ENCODE data around the gene TRAF3. TPM values are rescaled to one million over a fixed set of nuclear protein-coding genes. Genes with fewer than 3 reads are reported as not detected.

Gene TRAF3
- total and polyA plus RNA-seq, 2 experiments from 2014 or later: 6.3 to 19.7 TPM

DNA sequence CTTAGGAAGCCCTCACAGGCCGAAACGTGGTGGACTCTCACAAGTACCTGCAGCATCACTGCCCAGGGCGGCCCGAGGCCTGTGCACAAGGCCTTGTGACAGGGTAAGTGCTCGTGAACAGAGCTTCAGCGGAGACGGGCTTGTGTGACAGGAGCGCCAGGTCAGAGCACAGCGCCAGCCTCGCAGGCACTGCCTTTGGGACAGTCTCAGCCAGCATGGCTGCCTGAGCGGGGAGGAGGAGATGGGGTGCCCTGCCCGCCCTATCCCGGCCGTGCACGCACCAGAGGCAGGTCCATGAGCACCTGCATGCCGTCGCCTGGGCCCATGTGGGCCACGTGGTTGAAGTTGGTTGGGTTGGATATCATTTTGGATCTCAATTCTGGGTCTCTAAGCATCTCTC lies 162.1 kb downstream of the TRAF3 start:
- H3K27me3 ChIP-seq: no peaks in the 10 kb centered on the region
- peaks cover 21% of the 10 kb centered on the region for H3K36me3 ChIP-seq
- no peak for DNase-seq (ENCODE audit: low read depth in 1 of 2, low spot score in 1 of 2)
- peaks cover 6% of the 10 kb centered on the region for H3K4me1 ChIP-seq (ENCODE audit: low read depth)
- H3K9me3 ChIP-seq (ENCODE audit: low read depth): no peaks in the 10 kb centered on the region
- H3K4me3 ChIP-seq: no peak overlapping the region
- H3K27ac ChIP-seq: no peak overlapping the region
- no peak for TF ChIP-seq CTCF (IDR thresholded peaks at IDR 0.05; ENCODE audit: low read depth, low read length)

GRCh38 chr14:102939820-102940561 lies 162.7 kb downstream of the TRAF3 start:
- H3K9me3 ChIP-seq (ENCODE audit: low read depth): no peaks in the 10 kb centered on the region
- peaks cover 6% of the 10 kb centered on the region for H3K4me1 ChIP-seq (ENCODE audit: low read depth)
- no peak overlapping the region for H3K4me3 ChIP-seq
- H3K27me3 ChIP-seq: no peaks in the 10 kb centered on the region
- TF ChIP-seq CTCF (IDR thresholded peaks at IDR 0.05; ENCODE audit: low read depth, low read length): no peak
- H3K36me3 ChIP-seq: peaks cover 21% of the 10 kb centered on the region
- no peak for DNase-seq (ENCODE audit: low read depth in 1 of 2, low spot score in 1 of 2)
- no peak overlapping the region for H3K27ac ChIP-seq

GRCh38 chr14:102940729-102941362 lies 163.6 kb downstream of the TRAF3 start:
- peaks cover 6% of the 10 kb centered on the region for H3K4me1 ChIP-seq (ENCODE audit: low read depth)
- DNase-seq (ENCODE audit: low read depth in 1 of 2, low spot score in 1 of 2): no peak
- peaks cover 29% of the 10 kb centered on the region for H3K36me3 ChIP-seq
- no peak overlapping the region for H3K4me3 ChIP-seq
- H3K27me3 ChIP-seq: no peaks in the 10 kb centered on the region
- H3K9me3 ChIP-seq (ENCODE audit: low read depth): no peaks in the 10 kb centered on the region
- peak overlapping the region; percentile 42 for H3K27ac ChIP-seq
- no peak for TF ChIP-seq CTCF (IDR thresholded peaks at IDR 0.05; ENCODE audit: low read depth, low read length)

DNA sequence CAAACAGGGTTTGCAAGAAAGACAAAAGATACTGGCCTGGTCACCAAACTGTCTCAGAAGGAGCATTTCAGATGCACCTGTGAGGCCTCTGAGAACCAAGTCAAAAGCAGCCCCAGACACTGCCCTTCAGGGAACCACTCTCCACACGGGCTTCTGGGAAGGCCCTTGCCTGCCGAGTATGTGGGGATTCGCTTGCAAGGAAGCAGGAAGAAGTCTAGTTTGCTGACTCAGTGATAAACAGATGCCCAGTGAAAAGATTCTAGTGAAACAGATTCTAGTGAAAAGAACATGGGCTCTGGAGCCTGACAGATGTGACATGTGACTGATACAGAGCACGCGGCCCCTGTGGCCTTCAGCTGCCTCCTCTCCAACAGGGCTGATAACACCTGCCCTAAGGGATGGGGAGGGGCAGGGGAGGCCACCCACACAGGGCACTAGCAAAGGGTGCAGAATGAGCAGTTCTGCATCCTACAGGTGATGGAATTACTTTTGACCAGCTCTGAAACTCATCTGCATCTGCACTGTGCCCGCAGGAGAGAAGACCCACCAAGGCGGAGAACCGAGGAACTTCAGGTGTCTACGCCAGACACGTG lies 164.3 kb downstream of the TRAF3 start:
- Histone ChIP-seq H3K36me3 (peaks cover 29% of the 10 kb centered on the region), H3K4me1 (ENCODE audit: low read depth) (peaks cover 6% of the 10 kb centered on the region), H3K27me3 (no peaks in the 10 kb centered on the region), H3K4me3 (no peak overlapping the region), H3K9me3 (ENCODE audit: low read depth) (no peaks in the 10 kb centered on the region), H3K27ac (peak overlapping the region; percentile 42)
- TF ChIP-seq CTCF (IDR thresholded peaks at IDR 0.05; ENCODE audit: low read depth, low read length): no peak
- DNase-seq (ENCODE audit: low read depth in 1 of 2, low spot score in 1 of 2): peak in 1 of 2 donors; percentile 28

GRCh38 chr14:102942069-102942468 lies 164.8 kb downstream of the TRAF3 start:
- no peaks in the 10 kb centered on the region for H3K27me3 ChIP-seq
- peaks cover 34% of the 10 kb centered on the region for H3K36me3 ChIP-seq
- no peak for DNase-seq (ENCODE audit: low read depth in 1 of 2, low spot score in 1 of 2)
- no peaks in the 10 kb centered on the region for H3K9me3 ChIP-seq (ENCODE audit: low read depth)
- peaks cover 6% of the 10 kb centered on the region for H3K4me1 ChIP-seq (ENCODE audit: low read depth)
- H3K4me3 ChIP-seq: no peak overlapping the region
- TF ChIP-seq CTCF (IDR thresholded peaks at IDR 0.05; ENCODE audit: low read depth, low read length): no peak
- peak overlapping the region; percentile 42 for H3K27ac ChIP-seq

Measured in cardiac muscle cell (in vitro differentiated cells and primary cell).